Psoas muscle (tissue), 8 donors: Measurements from ENCODE around the gene ARHGEF16. TPM values are rescaled to one million over a fixed set of nuclear protein-coding genes. Genes with fewer than 3 reads are reported as not detected.
A peak's percentile ranks its signal among the peaks of the same experiment; 100 is the strongest.

ENCODE experiments used
- ATAC-seq, 4 donors: fragments of 200-7000 bp; cut with Tn5 transposase; one replicate each; pipeline ENCODE4 v1.9.1; 2020; ENCODE audit warnings: moderate library complexity in 3 of 4, mild to moderate bottlenecking in 2 of 4
- DNase-seq, 2 donors: peaks; one replicate each; pipeline ENCODE4 v3.0.0-alpha.2; 2020
- H3K27ac ChIP-seq: fragments of 200-600 bp; one replicate; pipeline ENCODE4 v1.8.0; 2022
- H3K27me3 ChIP-seq, 3 donors: fragments of 200-600 bp in 1 of 3; one replicate each; pipeline versions ENCODE4 v1.6.1 to v1.8.0; 2013 to 2022; ENCODE audit warnings: low read length in 2 of 3, mild to moderate bottlenecking in 2 of 3, moderate library complexity in 1 of 3; ENCODE audit not compliant: insufficient read depth in 3 of 3
- H3K36me3 ChIP-seq, 2 donors: fragments of 200-600 bp in 1 of 2; one replicate each; pipeline versions ENCODE4 v1.6.1 to v1.8.0; 2013 to 2022; ENCODE audit warnings: low read depth in 1 of 2, mild to moderate bottlenecking in 1 of 2, moderate library complexity in 1 of 2; ENCODE audit not compliant: insufficient read depth in 1 of 2
- H3K4me1 ChIP-seq: fragments of 200-600 bp; one replicate; pipeline ENCODE4 v1.8.0; 2022
- H3K4me3 ChIP-seq: fragments of 200-600 bp; one replicate; pipeline ENCODE4 v1.8.0; 2022; ENCODE audit warnings: mild to moderate bottlenecking
- H3K9me3 ChIP-seq: fragments of 200-600 bp; one replicate; pipeline ENCODE4 v1.8.0; 2022
- CTCF ChIP-seq: fragments of 200-600 bp; IDR thresholded peaks from one replicate; pipeline ENCODE4 v1.8.0; 2022; ENCODE audit warnings: antibody characterized with exemption
- WGBS, 3 donors: extraction: QIAGEN DNeasy Blood & Tissue Kit; methylation state at CpG; one replicate each; pipeline versions ENCODE4 v1.1.6 to v1.1.7; 2013; 5-methylcytosine and 5-hydroxymethylcytosine counted together
- intact Hi-C, 2 donors: fragments of 100-400 bp; cut with DNase I; formaldehyde crosslinking; loops; one replicate each; pipeline versions ENCODE4 v1.11.0 to v1.14.2; 2022
- polyA plus RNA-seq, 3 donors: library from polyadenylated mRNA; stranded (reverse); fragments of 200-250 nt; gene quantifications; one replicate each; pipeline ENCODE4 v1.2.3, GENCODE V29; 2013
- total RNA-seq, 4 donors: library from RNA; stranded (reverse); fragmentation: NEBNext Ultra II Directional in 2 of 4; extraction: Animal tissue kit (Norgen Biotek cat#: 25700) in 2 of 4; gene quantifications; one replicate each; pipeline versions ENCODE4 v1.2.1 to v1.2.4, GENCODE V29; 2021 to 2023
- donor health status: healthy with polysubstance abuse.
- donor health status: DM: no; HTN: no; CAD: no; lungs with moderate emphysema.
- donor health status: Bipolar disorder and iron deficiency.
- donor health status: healthy.
- donor health status: DM: yes; HTN: yes; CAD: no.
- donor health status: DM: no; HTN: no; CAD: no.
- donor health status: DM: no; HTN: no; CAD: no.
- donor health status: DM: yes; HTN: yes; CAD: no.

ARHGEF16 gene
- total and polyA plus RNA-seq, 7 donors, result 0.29 to 0.56 (median 0.51) TPM

DNA sequence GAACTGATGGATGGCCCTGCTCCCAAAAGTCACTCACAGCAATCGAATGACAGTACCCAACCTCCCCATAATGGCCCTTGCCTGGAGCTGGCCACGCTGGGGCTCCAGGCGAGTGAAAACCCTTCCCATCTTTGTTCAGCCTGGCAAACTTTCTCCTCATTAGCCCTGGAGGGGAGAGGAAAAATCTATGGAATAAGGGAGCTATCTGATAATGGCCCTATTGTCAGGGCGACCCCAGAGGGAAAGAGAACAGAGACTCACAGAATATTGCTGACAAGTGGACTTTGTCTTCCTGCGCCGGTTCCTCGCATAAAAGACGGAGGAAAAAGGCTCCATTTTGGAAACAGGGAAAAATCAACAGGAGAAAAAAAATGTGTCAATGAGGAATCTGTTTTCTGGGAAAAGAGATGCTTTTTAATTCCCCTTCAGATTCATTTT is 13.0 kb upstream of the ARHGEF16 start:
- peak in 1 of 2 donors; percentile 12 for DNase-seq
- H3K4me1 ChIP-seq, result no peaks in the 10 kb centered on the region
- peaks cover 0 to 49% (median 4%) of the 10 kb centered on the region in 3 donors for H3K27me3 ChIP-seq
- 48 to 54% (median 49%) methylated on average over 8 of the region's 8 CpGs for WGBS, 3 donors
- no peak overlapping the region for H3K4me3 ChIP-seq
- H3K36me3 ChIP-seq, result no peaks in the 10 kb centered on the region
- no peak for ATAC-seq
- intact Hi-C loops, result no loop called here
- no peak for TF ChIP-seq CTCF
- no peak overlapping the region for H3K27ac ChIP-seq
- H3K9me3 ChIP-seq, result no peaks in the 10 kb centered on the region

GRCh38 chr1:3441880-3442279 is 12.6 kb upstream of the ARHGEF16 start:
- ATAC-seq (no peak), DNase-seq (no peak)
- no peak for TF ChIP-seq CTCF
- Histone ChIP-seq H3K27ac (no peak overlapping the region), H3K27me3 (peaks cover 0 to 46% (median 5%) of the 10 kb centered on the region in 3 donors), H3K36me3 (no peaks in the 10 kb centered on the region), H3K4me1 (no peaks in the 10 kb centered on the region), H3K9me3 (no peaks in the 10 kb centered on the region), H3K4me3 (no peak overlapping the region)
- intact Hi-C loops, result no loop called here
- 70 to 76% (median 72%) methylated on average over 8 of the region's 8 CpGs for WGBS, 3 donors

DNA sequence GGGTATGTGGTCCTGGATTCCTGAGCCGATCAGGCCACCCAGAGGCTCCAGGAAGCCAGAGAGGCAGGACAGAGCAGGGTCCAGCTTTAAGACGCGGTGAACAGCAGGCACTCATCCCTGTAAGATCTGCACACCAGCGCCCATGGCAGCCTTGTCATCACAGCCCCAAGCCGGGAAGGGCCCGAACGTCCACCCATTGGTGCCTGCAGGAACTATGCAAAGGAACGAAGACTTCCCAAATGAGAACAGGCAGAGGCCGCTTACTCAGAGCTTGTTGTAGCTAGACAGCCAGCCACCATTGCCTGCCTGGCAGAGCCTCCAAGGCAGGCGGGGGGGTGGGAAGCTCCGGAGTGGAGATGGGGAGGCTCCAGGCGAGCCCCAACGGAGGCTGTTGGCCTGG is 12.1 kb upstream of the ARHGEF16 start:
- Histone ChIP-seq H3K4me1 (no peaks in the 10 kb centered on the region), H3K4me3 (no peak overlapping the region), H3K36me3 (no peaks in the 10 kb centered on the region), H3K27ac (no peak overlapping the region), H3K9me3 (no peaks in the 10 kb centered on the region), H3K27me3 (peaks cover 0 to 43% (median 5%) of the 10 kb centered on the region in 3 donors)
- no peak for TF ChIP-seq CTCF
- 73 to 78% (median 74%) methylated on average over 13 of the region's 13 CpGs for WGBS, 3 donors
- intact Hi-C loops, result no loop called here
- ATAC-seq, result no peak
- peak in 1 of 2 donors; percentile 19 for DNase-seq

GRCh38 chr1:3442901-3443300 is 11.6 kb upstream of the ARHGEF16 start:
- intact Hi-C loops, result no loop called here
- Histone ChIP-seq H3K4me3 (no peak overlapping the region), H3K27me3 (peaks cover 0 to 39% (median 5%) of the 10 kb centered on the region in 3 donors), H3K9me3 (no peaks in the 10 kb centered on the region), H3K4me1 (no peaks in the 10 kb centered on the region), H3K36me3 (no peaks in the 10 kb centered on the region), H3K27ac (no peak overlapping the region)
- DNase-seq, result peak in 1 of 2 donors; percentile 2
- ATAC-seq, result no peak
- WGBS, 3 donors, result 76 to 84% (median 81%) methylated on average over 12 of the region's 12 CpGs
- no peak for TF ChIP-seq CTCF

- ATAC-seq, result no peak
- 71 to 81% (median 74%) methylated on average over 7 of the region's 7 CpGs for WGBS, 3 donors
- DNase-seq, result no peak
- TF ChIP-seq CTCF, result no peak
- no peaks in the 10 kb centered on the region for H3K36me3 ChIP-seq
- no peaks in the 10 kb centered on the region for H3K9me3 ChIP-seq
- H3K4me3 ChIP-seq, result no peak overlapping the region
- H3K27me3 ChIP-seq, result peaks cover 0 to 38% (median 5%) of the 10 kb centered on the region in 3 donors
- no peaks in the 10 kb centered on the region for H3K4me1 ChIP-seq
- no peak overlapping the region for H3K27ac ChIP-seq
- intact Hi-C loops, result no loop called here
These were observed 10.7 kb upstream of the ARHGEF16 start for GRCh38 chr1:3443807-3444206.
